ENCODE data around the gene PHKB. TPM values are rescaled to one million over a fixed set of nuclear protein-coding genes. Genes with fewer than 3 reads are reported as not detected.

PHKB gene
- total and polyA plus RNA-seq, 2 donors (not counting 1 experiment from before 2014, with no cell fraction given) = 50.4 to 223 TPM

- CTCF ChIA-PET = no interaction called here
- Histone ChIP-seq H3K36me3 (replicated peaks in 1 of 2; ENCODE audit: control extremely low read depth in 1 of 2, control insufficient read depth in 1 of 2, extremely low read depth in 1 of 2, insufficient read depth in 2 of 2, low read length in 1 of 2) (peaks cover 22 to 55% of the 10 kb centered on the region in 2 experiments), H3K4me2 (replicated peaks; ENCODE audit: low read depth, low read length, poor library complexity, severe bottlenecking) (no peak overlapping the region), H3K9me3 (ENCODE audit: control extremely low read depth in 1 of 3, control insufficient read depth in 2 of 3, insufficient read depth in 1 of 3, low read length in 2 of 3) (peaks cover 0 to 3% (median 0%) of the 10 kb centered on the region in 3 donors), H4K20me1 (ENCODE audit: control insufficient read depth, insufficient read depth, low read length, poor library complexity, severe bottlenecking) (no peaks in the 10 kb centered on the region), H3K79me2 (ENCODE audit: control insufficient read depth, insufficient read depth, low read length) (peaks cover 45% of the 10 kb centered on the region), H3K4me3 (ENCODE audit: control extremely low read depth in 1 of 5, extremely low read depth in 1 of 5, insufficient read depth in 1 of 5, low read depth in 2 of 5, low read length in 4 of 5) (no peak overlapping the region), H3K4me1 (ENCODE audit: control insufficient read depth in 2 of 2, insufficient read depth in 2 of 2, low read length in 2 of 2) (peaks cover 8 to 13% of the 10 kb centered on the region in 2 donors), H3K27me3 (replicated peaks in 1 of 4; ENCODE audit: control extremely low read depth in 1 of 4, control insufficient read depth in 3 of 4, insufficient read depth in 4 of 4, low read length in 3 of 4) (no peaks in the 10 kb centered on the region), H3K27ac (ENCODE audit: low read length in 2 of 2) (no peak overlapping the region), H2AFZ (ENCODE audit: insufficient read depth, low read depth, low read length, poor library complexity, severe bottlenecking) (no peak overlapping the region), H3K9ac (ENCODE audit: low read length) (no peak overlapping the region)
- Mint-ChIP-seq H3K4me3 (no peak overlapping the region), H3K9me3 (ENCODE audit: insufficient read depth) (no peaks in the 10 kb centered on the region), H3K27ac (no peak overlapping the region), H3K4me1 (peaks cover 24% of the 10 kb centered on the region), H3K27me3 (no peaks in the 10 kb centered on the region)
- no peak for TF ChIP-seq CTCF (IDR thresholded peaks at IDR 0.05)
- no peak for TF ChIP-seq EZH2 (IDR thresholded peaks at IDR 0.05; ENCODE audit: borderline replicate concordance, insufficient read depth, low read depth, low read length, poor library complexity, severe bottlenecking)
- WGBS (ENCODE audit: insufficient coverage) = no CpG with 5 or more reads among the region's 2 CpGs
- DNase-seq (no peak), ATAC-seq (ENCODE audit: low read depth) (no peak)
- intact Hi-C loops (cut with micrococcal nuclease) = loop anchor here (10.0 kb wide), 1 partner anchor 354 kb away; the partner anchor contains the start of gene NETO2
- POLR2A ChIA-PET = no interaction called here
Measured at GRCh38 chr16:47499080-47499699, 38.1 kb downstream of the PHKB start.

GRCh38 chr16:47499700-47500264 lies 38.7 kb downstream of the PHKB start:
- Histone ChIP-seq H2AFZ (ENCODE audit: insufficient read depth, low read depth, low read length, poor library complexity, severe bottlenecking) (no peak overlapping the region), H3K79me2 (ENCODE audit: control insufficient read depth, insufficient read depth, low read length) (peaks cover 45% of the 10 kb centered on the region), H3K4me3 (ENCODE audit: control extremely low read depth in 1 of 5, extremely low read depth in 1 of 5, insufficient read depth in 1 of 5, low read depth in 2 of 5, low read length in 4 of 5) (no peak overlapping the region), H3K27me3 (replicated peaks in 1 of 4; ENCODE audit: control extremely low read depth in 1 of 4, control insufficient read depth in 3 of 4, insufficient read depth in 4 of 4, low read length in 3 of 4) (no peaks in the 10 kb centered on the region), H3K9me3 (ENCODE audit: control extremely low read depth in 1 of 3, control insufficient read depth in 2 of 3, insufficient read depth in 1 of 3, low read length in 2 of 3) (peaks cover 0 to 1% (median 0%) of the 10 kb centered on the region in 3 donors), H4K20me1 (ENCODE audit: control insufficient read depth, insufficient read depth, low read length, poor library complexity, severe bottlenecking) (no peaks in the 10 kb centered on the region), H3K36me3 (replicated peaks in 1 of 2; ENCODE audit: control extremely low read depth in 1 of 2, control insufficient read depth in 1 of 2, extremely low read depth in 1 of 2, insufficient read depth in 2 of 2, low read length in 1 of 2) (peaks cover 25 to 61% of the 10 kb centered on the region in 2 experiments), H3K4me1 (ENCODE audit: control insufficient read depth in 2 of 2, insufficient read depth in 2 of 2, low read length in 2 of 2) (peaks cover 2 to 7% of the 10 kb centered on the region in 2 donors), H3K27ac (ENCODE audit: low read length in 2 of 2) (no peak overlapping the region), H3K9ac (ENCODE audit: low read length) (no peak overlapping the region), H3K4me2 (replicated peaks; ENCODE audit: low read depth, low read length, poor library complexity, severe bottlenecking) (no peak overlapping the region)
- ChIA-PET CTCF (no interaction called here), POLR2A (no interaction called here)
- TF ChIP-seq CTCF (IDR thresholded peaks at IDR 0.05) (no peak), EZH2 (IDR thresholded peaks at IDR 0.05; ENCODE audit: borderline replicate concordance, insufficient read depth, low read depth, low read length, poor library complexity, severe bottlenecking) (no peak)
- Mint-ChIP-seq H3K4me3 (no peak overlapping the region), H3K27me3 (no peaks in the 10 kb centered on the region), H3K4me1 (peaks cover 19% of the 10 kb centered on the region), H3K27ac (no peak overlapping the region), H3K9me3 (ENCODE audit: insufficient read depth) (no peaks in the 10 kb centered on the region)
- 98% methylated on average over 8 of the region's 9 CpGs for WGBS (ENCODE audit: insufficient coverage)
- ATAC-seq (ENCODE audit: low read depth) = no peak
- no peak for DNase-seq
- intact Hi-C loops (cut with micrococcal nuclease) = loop anchor here (10.0 kb wide), 1 partner anchor 355 kb away; the partner anchor contains the start of gene NETO2

All from B cell (primary cell).